Measurements from ENCODE around the gene NIF3L1.

NIF3L1 gene, protein sequence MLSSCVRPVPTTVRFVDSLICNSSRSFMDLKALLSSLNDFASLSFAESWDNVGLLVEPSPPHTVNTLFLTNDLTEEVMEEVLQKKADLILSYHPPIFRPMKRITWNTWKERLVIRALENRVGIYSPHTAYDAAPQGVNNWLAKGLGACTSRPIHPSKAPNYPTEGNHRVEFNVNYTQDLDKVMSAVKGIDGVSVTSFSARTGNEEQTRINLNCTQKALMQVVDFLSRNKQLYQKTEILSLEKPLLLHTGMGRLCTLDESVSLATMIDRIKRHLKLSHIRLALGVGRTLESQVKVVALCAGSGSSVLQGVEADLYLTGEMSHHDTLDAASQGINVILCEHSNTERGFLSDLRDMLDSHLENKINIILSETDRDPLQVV

DNA sequence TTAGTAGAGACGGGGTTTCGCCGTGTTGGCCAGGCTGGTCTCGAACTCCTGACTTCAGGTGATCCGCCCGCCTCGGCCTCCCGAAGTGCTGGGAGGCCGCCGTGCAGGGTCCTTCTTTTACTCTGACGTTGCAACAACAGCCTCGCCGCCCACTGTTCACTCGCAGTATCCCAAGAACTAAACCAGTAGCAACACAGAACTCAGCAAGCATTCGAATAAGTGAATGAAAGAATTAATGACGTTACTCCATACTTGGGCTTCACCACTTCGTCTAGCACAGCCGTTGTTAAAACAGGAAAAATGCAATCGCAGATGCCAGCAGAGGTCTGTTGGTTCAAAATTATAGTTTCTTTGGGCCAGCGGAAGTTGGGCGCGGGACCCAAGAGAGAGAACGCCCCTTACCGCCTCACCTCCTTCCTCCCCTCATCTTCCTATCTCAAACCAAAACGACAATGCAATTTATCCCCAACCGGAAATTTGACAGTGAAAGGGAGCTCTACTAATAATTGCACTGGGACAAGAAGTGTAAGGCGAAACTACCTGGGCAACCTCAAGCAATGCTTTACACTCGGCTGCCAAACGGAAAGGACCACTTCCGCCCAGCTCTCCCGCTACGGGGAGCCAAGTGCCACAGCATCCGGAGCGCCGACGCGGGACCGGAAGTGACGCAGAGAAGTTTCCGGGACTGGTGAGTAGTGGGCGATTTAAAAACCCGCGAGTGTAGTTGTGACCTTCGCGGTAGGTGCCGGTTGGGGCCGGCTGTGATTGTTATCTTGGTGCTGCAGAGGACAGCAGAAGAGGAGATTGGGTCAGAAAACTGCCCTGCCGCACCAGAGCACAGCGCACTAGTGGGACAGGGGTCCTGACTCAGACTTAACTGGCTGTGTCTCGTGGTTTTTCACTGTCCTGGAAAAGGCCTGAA is at the start of gene NIF3L1, which contains the start of gene PPIL3:
NIF3L1 (plus strand) TSS at position 668 of the 922 bp plus-strand sequence. CDS start 2,573 bp downstream, outside the sequence.
PPIL3 (minus strand) TSS at position 374 of the 922 bp plus-strand sequence. CDS start 1,462 bp downstream, outside the sequence.
- Histone ChIP-seq H3K4me3 (ENCODE audit: severe bottlenecking) (peak within 1 kb of the TSS; percentile 59), H3K36me3 (ENCODE audit: low read depth) (peaks cover 51% of the 10 kb centered on the region), H3K27me3 (ENCODE audit: insufficient read depth, poor library complexity, severe bottlenecking) (no peaks in the 10 kb centered on the region), H3K9me3 (ENCODE audit: severe bottlenecking) (no peaks in the 10 kb centered on the region), H3K4me1 (ENCODE audit: insufficient read depth, poor library complexity, severe bottlenecking) (peaks cover 8% of the 10 kb centered on the region), H3K27ac (ENCODE audit: poor library complexity, severe bottlenecking) (peak within 1 kb of the TSS; percentile 95)
- ATAC-seq (ENCODE audit: low read depth) (peak; percentile 93), DNase-seq (ENCODE audit: low spot score) (peak; percentile 97)
- TF ChIP-seq, protein P1, sequence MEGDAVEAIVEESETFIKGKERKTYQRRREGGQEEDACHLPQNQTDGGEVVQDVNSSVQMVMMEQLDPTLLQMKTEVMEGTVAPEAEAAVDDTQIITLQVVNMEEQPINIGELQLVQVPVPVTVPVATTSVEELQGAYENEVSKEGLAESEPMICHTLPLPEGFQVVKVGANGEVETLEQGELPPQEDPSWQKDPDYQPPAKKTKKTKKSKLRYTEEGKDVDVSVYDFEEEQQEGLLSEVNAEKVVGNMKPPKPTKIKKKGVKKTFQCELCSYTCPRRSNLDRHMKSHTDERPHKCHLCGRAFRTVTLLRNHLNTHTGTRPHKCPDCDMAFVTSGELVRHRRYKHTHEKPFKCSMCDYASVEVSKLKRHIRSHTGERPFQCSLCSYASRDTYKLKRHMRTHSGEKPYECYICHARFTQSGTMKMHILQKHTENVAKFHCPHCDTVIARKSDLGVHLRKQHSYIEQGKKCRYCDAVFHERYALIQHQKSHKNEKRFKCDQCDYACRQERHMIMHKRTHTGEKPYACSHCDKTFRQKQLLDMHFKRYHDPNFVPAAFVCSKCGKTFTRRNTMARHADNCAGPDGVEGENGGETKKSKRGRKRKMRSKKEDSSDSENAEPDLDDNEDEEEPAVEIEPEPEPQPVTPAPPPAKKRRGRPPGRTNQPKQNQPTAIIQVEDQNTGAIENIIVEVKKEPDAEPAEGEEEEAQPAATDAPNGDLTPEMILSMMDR (IDR thresholded peaks at IDR 0.05; ENCODE audit: poor library complexity, severe bottlenecking) = no peak

DNA sequence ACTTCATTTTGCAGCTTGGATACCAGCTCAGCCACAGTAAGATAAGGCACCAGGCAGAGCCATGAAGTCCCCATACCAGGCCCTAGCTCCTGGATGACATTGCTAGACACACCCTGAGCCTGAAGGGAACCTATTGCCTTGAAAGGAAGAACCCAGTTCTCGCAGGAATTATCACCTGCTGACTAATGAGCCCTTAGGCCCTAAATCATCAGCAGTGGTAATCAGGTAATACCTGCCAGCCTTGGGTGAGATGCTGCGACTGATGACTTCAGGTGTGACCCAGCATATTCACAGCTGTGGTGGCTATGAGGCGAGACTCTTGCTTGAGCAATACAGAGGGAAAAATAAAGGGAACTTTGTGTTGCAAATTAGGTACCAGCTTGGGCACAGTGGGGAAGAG is 49.7 kb upstream of the NIF3L1 start:
- Histone ChIP-seq H3K36me3 (ENCODE audit: low read depth) (no peaks in the 10 kb centered on the region), H3K27me3 (ENCODE audit: insufficient read depth, poor library complexity, severe bottlenecking) (no peaks in the 10 kb centered on the region), H3K9me3 (ENCODE audit: severe bottlenecking) (peaks cover 6% of the 10 kb centered on the region), H3K27ac (ENCODE audit: poor library complexity, severe bottlenecking) (no peak overlapping the region), H3K4me1 (ENCODE audit: insufficient read depth, poor library complexity, severe bottlenecking) (no peaks in the 10 kb centered on the region), H3K4me3 (ENCODE audit: severe bottlenecking) (no peak overlapping the region)
- ATAC-seq (ENCODE audit: low read depth) (peak; percentile 35), DNase-seq (ENCODE audit: low spot score) (no peak)
- TF ChIP-seq, protein P1 (IDR thresholded peaks at IDR 0.05; ENCODE audit: poor library complexity, severe bottlenecking) = no peak

GRCh38 chr2:200843993-200844948 is 44.9 kb upstream of the NIF3L1 start:
- Histone ChIP-seq H3K36me3 (ENCODE audit: low read depth) (no peaks in the 10 kb centered on the region), H3K4me1 (ENCODE audit: insufficient read depth, poor library complexity, severe bottlenecking) (no peaks in the 10 kb centered on the region), H3K27ac (ENCODE audit: poor library complexity, severe bottlenecking) (no peak overlapping the region), H3K9me3 (ENCODE audit: severe bottlenecking) (no peaks in the 10 kb centered on the region), H3K27me3 (ENCODE audit: insufficient read depth, poor library complexity, severe bottlenecking) (no peaks in the 10 kb centered on the region), H3K4me3 (ENCODE audit: severe bottlenecking) (no peak overlapping the region)
- DNase-seq (ENCODE audit: low spot score) = no peak
- no peak for ATAC-seq (ENCODE audit: low read depth)
- TF ChIP-seq, protein P1 (IDR thresholded peaks at IDR 0.05; ENCODE audit: poor library complexity, severe bottlenecking) = no peak

DNA sequence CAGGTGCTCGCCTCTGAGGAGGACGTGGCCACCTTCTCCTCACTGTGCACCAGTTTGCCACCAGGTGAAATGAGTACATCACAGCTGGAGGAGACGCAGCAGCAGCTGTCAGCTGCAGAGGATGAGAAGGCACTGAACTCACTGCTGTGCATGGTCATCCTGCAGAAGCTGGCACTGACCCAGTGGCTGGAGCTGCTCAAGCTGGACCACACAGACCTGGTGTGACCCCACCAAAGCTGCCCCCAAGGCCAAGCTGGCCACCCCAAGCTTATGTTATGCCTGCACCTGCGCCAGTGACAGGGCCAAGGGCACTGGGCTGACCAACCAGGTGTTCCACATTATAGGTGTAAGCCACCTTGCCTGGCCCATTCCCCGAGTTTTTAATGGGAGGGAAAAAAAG is 44.0 kb upstream of the NIF3L1 start:
- H3K4me1 ChIP-seq (ENCODE audit: insufficient read depth, poor library complexity, severe bottlenecking) = no peaks in the 10 kb centered on the region
- no peaks in the 10 kb centered on the region for H3K9me3 ChIP-seq (ENCODE audit: severe bottlenecking)
- no peaks in the 10 kb centered on the region for H3K36me3 ChIP-seq (ENCODE audit: low read depth)
- no peak for ATAC-seq (ENCODE audit: low read depth)
- H3K27me3 ChIP-seq (ENCODE audit: insufficient read depth, poor library complexity, severe bottlenecking) = no peaks in the 10 kb centered on the region
- DNase-seq (ENCODE audit: low spot score) = no peak
- H3K27ac ChIP-seq (ENCODE audit: poor library complexity, severe bottlenecking) = no peak overlapping the region
- TF ChIP-seq, protein P1 (IDR thresholded peaks at IDR 0.05; ENCODE audit: poor library complexity, severe bottlenecking) = no peak
- no peak overlapping the region for H3K4me3 ChIP-seq (ENCODE audit: severe bottlenecking)
